Stimulated activated CD8-positive, alpha-beta memory T cell treated with anti-CD3 and anti-CD28 coated beads, Interleukin-15, amount 100 ng/mL, for 4 hours (primary cell): ENCODE results near the gene PRIM2.
"Not testable (repeated sequence)": the region's sequence is repeated elsewhere in the genome, so short reads cannot be mapped to it uniquely, and the experiment has no call there.

Experiments used
- DNase-seq, 2 donors: peaks; one replicate each; pipeline ENCODE4 v3.0.0-alpha.2; 2020; ENCODE audit warnings: low read depth in 2 of 2

Gene PRIM2

GRCh38 chr6:57365076-57365583 is 47.7 kb downstream of the PRIM2 start:
- DNase-seq, result not testable (repeated sequence)

GRCh38 chr6:57368965-57369731 is 51.7 kb downstream of the PRIM2 start:
- not testable (repeated sequence) for DNase-seq

- not testable (repeated sequence) for DNase-seq
Measured at GRCh38 chr6:57371779-57372178, 54.3 kb downstream of the PRIM2 start.

- not testable (repeated sequence) for DNase-seq
Measured at GRCh38 chr6:57374764-57375163, 57.3 kb downstream of the PRIM2 start.

- DNase-seq, result not testable (repeated sequence)
Measured at GRCh38 chr6:57376083-57376482, 58.7 kb downstream of the PRIM2 start.

- DNase-seq, result not testable (repeated sequence)
Measured at GRCh38 chr6:57389038-57389592, 71.7 kb downstream of the PRIM2 start.

- not testable (repeated sequence) for DNase-seq
Measured at GRCh38 chr6:57390818-57391217, 73.4 kb downstream of the PRIM2 start.

GRCh38 chr6:57392047-57392446 is 74.6 kb downstream of the PRIM2 start:
- DNase-seq, result not testable (repeated sequence)

GRCh38 chr6:57419341-57419740 is 101.9 kb downstream of the PRIM2 start:
- DNase-seq, result not testable (repeated sequence)

GRCh38 chr6:57421503-57421902 is 104.1 kb downstream of the PRIM2 start:
- no peak for DNase-seq

- no peak for DNase-seq
Measured at GRCh38 chr6:57423468-57423867, 106.0 kb downstream of the PRIM2 start.

GRCh38 chr6:57431742-57432141 is 114.3 kb downstream of the PRIM2 start:
- not testable (repeated sequence) for DNase-seq

- no peak for DNase-seq
Measured at GRCh38 chr6:57432157-57432556, 114.7 kb downstream of the PRIM2 start.

- no peak for DNase-seq
Measured at GRCh38 chr6:57432919-57433684, 115.7 kb downstream of the PRIM2 start.

GRCh38 chr6:57433790-57434189 is 116.4 kb downstream of the PRIM2 start:
- DNase-seq, result not testable (repeated sequence)

GRCh38 chr6:57434944-57435343 is 117.5 kb downstream of the PRIM2 start:
- no peak for DNase-seq

GRCh38 chr6:57435475-57436160 is 118.2 kb downstream of the PRIM2 start:
- no peak for DNase-seq

- DNase-seq, result not testable (repeated sequence)
Measured at GRCh38 chr6:57440735-57441134, 123.3 kb downstream of the PRIM2 start.

- not testable (repeated sequence) for DNase-seq
Measured at GRCh38 chr6:57442133-57442532, 124.7 kb downstream of the PRIM2 start.

- not testable (repeated sequence) for DNase-seq
Measured at GRCh38 chr6:57443181-57443580, 125.8 kb downstream of the PRIM2 start.

GRCh38 chr6:57444787-57445186 is 127.4 kb downstream of the PRIM2 start:
- not testable (repeated sequence) for DNase-seq

- DNase-seq, result not testable (repeated sequence)
Measured at GRCh38 chr6:57445379-57445778, 127.9 kb downstream of the PRIM2 start.
